GM10266 (cell line): ENCODE results near the gene HABP4.
A peak's percentile ranks its signal among the peaks of the same experiment; 100 is the strongest.

ENCODE experiments used
- DNase-seq: peaks from one replicate; pipeline ENCODE4 v3.0.0; 2012; ENCODE audit errors: extremely low spot score
- TF ChIP-seq, protein P1 (sequence below): IDR thresholded peaks from 2 replicates; pipeline ENCODE4 v1.5.1; 2012; ENCODE audit warnings: mild to moderate bottlenecking, low read depth; ENCODE audit not compliant: control insufficient read depth, insufficient read depth; ENCODE audit errors: missing control alignments

HABP4 gene

DNA sequence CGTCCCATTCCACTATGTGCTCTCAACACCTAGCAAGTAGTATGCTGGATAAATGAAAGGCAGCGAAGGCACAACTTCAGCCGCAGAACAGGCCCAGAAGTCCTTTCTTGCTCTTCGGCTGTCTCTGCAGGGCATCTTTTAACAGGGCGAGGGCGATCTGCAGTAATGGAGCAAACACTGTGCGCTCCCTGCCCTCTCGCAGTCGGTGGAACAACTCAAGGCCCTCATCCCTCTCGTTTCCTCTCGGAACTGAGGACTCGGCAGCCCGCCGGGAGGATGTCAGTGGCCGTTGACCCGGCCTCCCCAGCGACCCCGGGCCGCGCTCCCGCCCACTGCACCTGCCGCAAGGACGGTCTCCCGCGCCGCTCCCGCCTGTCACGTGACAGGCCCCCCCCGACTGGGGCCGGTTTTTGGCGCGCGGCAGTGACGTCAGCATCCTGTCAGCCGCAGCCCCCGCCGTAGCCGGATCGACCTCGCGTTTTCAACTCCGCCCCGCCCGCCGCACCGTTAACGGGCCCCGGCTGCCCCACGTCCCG is 32.9 kb upstream of the HABP4 start:
- TF ChIP-seq, protein P1, sequence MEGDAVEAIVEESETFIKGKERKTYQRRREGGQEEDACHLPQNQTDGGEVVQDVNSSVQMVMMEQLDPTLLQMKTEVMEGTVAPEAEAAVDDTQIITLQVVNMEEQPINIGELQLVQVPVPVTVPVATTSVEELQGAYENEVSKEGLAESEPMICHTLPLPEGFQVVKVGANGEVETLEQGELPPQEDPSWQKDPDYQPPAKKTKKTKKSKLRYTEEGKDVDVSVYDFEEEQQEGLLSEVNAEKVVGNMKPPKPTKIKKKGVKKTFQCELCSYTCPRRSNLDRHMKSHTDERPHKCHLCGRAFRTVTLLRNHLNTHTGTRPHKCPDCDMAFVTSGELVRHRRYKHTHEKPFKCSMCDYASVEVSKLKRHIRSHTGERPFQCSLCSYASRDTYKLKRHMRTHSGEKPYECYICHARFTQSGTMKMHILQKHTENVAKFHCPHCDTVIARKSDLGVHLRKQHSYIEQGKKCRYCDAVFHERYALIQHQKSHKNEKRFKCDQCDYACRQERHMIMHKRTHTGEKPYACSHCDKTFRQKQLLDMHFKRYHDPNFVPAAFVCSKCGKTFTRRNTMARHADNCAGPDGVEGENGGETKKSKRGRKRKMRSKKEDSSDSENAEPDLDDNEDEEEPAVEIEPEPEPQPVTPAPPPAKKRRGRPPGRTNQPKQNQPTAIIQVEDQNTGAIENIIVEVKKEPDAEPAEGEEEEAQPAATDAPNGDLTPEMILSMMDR, result no peak
- peak; percentile 92 for DNase-seq

- DNase-seq, result no peak
- TF ChIP-seq, protein P1, result no peak
Observed at GRCh38 chr9:96417661-96418082, 32.3 kb upstream of the HABP4 start.

DNA sequence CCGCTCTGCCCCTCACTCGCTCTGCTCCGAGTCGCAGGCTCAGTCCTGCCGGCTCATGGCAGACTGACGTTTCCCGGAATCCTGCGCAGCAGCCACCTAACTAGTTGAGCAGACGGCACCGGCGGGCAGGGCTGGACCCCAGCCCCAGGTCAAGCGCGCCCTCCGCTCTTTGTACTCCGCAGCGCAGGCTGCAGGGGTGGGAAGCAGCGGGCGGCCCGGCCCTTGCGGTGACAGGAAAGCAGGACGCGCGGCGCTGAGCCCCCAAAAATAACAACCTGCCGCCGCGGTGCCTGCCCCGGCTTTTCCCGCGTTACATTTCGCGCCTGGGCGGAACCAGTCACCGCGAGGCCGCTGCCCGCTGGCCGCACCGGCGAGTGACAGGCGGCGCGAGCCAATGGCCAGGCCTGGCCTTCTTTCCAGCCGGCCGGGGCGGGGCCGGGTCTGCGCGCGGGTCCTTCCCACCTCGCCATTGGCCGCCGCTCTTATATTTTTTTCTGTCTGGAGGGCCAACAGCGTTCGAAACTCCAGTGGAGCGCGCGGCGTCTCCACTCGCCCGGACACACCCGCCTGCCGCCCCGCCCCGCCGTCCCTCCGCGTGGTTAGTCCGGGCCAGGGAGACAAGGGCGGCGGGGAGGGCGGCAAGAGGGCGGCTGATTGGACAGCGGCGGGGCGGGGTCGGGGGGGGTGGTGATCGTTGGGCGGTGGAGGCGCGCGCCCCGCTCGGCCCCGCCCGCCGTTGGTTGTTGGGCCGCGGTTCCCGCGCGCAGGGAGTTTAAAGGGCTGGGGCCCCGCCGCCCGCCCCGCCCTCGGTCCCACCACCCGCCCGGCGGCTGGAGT is 31.7 kb upstream of the HABP4 start, which contains the start of gene ZNF367:
ZNF367 (minus strand) TSS at position 288 of the 837 bp plus-strand sequence. CDS start 338 bp downstream, outside the sequence.
- TF ChIP-seq, protein P1, result no peak
- DNase-seq, result peak; percentile 98

- DNase-seq, result peak; percentile 77
- TF ChIP-seq, protein P1, result no peak
Observed at GRCh38 chr9:96418920-96419690, 30.9 kb upstream of the HABP4 start.

DNA sequence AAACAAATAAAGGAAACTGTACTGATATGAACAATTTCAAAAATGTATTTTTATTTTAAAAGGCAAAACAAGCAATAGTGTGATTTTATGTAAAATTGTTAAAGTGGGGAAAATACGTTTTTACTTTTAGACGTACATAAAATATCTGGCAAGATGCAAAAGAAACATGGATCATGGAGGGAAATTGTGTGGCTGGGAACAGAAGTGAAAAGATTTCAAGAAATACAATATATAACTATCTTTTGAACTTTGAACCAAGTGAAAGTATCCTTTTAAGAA is 30.3 kb upstream of the HABP4 start:
- TF ChIP-seq, protein P1, result no peak
- DNase-seq, result no peak

DNA sequence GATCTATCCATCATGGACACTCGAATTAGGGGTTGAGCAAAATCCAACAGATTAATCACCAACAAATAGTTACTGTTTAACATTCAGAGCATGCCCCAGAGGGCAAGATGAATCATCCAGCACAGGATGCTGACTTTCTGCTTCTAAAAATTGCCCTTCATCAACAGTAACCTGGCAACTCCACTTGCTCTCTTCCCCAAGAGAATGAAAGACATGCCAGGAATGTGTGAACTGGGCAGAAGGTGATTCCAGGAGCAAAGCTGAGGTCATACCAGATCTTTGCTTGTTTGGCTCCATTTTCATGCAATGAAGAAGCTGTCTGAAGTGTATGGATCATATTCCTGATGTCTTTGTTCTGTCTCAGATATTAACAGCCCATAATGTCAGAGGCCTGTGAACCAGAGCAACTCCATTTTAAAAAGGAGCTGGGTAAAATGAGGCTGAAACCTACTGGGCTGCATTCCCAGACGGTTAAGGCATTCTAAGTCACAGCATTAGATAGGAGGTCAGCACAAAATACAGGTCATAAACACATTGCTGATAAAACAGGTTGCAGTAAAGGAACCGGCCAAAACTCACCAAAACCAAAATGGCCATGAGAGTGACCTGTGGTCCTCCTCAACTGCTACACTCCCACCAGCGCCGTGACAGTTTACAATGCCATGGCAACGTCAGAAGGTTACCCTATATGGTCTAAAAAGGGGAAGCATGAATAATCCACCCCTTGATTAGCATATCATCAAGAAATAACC is 29.3 kb upstream of the HABP4 start:
- TF ChIP-seq, protein P1, result no peak

More for the DNA sequence above, 29.3 kb upstream of the HABP4 start:
- DNase-seq, result peak; percentile 26
